H1 (cell line): ENCODE data around the gene CNOT6L. TPM values are rescaled to one million over a fixed set of nuclear protein-coding genes. Genes with fewer than 3 reads are reported as not detected.

ENCODE experiments used
- ASH2L ChIP-seq: fragments of 200-600, 300-600 bp; sonication (generic); IDR thresholded peaks from one replicate; pipeline ENCODE4 v1.7.1; 2017; ENCODE audit warnings: low read length
- ATF3 ChIP-seq: IDR thresholded peaks from 2 replicates; pipeline ENCODE4 v1.6.1; 2011; ENCODE audit warnings: low read depth, mild to moderate bottlenecking, low read length; ENCODE audit not compliant: insufficient read depth
- BACH1 ChIP-seq: IDR thresholded peaks from 2 replicates; pipeline ENCODE4 v1.6.1; 2012; ENCODE audit warnings: low read length, improper control_type of control experiment
- BRCA1 ChIP-seq: IDR thresholded peaks from 2 replicates; pipeline ENCODE4 v1.6.1; 2012; ENCODE audit warnings: low read depth, low read length, improper control_type of control experiment
- CBX8 ChIP-seq: fragments of 300-800, 300-1000 bp; sonication (generic); IDR thresholded peaks from 2 replicates; pipeline ENCODE4 v1.7.1; 2016; ENCODE audit warnings: low read depth, low read length, borderline replicate concordance
- EZH2 ChIP-seq: fragments of 200-600 bp; sonication (generic); IDR thresholded peaks from 2 replicates; pipeline ENCODE4 v1.7.1; 2012; ENCODE audit warnings: low read depth, mild to moderate bottlenecking, moderate library complexity, low read length, inconsistent platforms; ENCODE audit not compliant: severe bottlenecking
- JUN ChIP-seq: IDR thresholded peaks from 2 replicates; pipeline ENCODE4 v1.6.1; 2011; ENCODE audit warnings: low read depth, mild to moderate bottlenecking, improper control_type of control experiment, low read length
- NANOG ChIP-seq: IDR thresholded peaks from 2 replicates; pipeline ENCODE4 v1.6.1; 2011; ENCODE audit warnings: low read length, low read depth, mild to moderate bottlenecking, inconsistent platforms; ENCODE audit not compliant: insufficient read depth, poor library complexity, severe bottlenecking
- NRF1 ChIP-seq: IDR thresholded peaks from 2 replicates; pipeline ENCODE4 v1.6.1; 2011; ENCODE audit warnings: mild to moderate bottlenecking, low read depth, low read length, improper control_type of control experiment
- POLR2A ChIP-seq, 2 experiments: IDR thresholded peaks; 1 replicate in 1 of 2; 2 replicates in 1 of 2; pipeline ENCODE4 v1.6.1; 2011; ENCODE audit warnings: low read depth in 2 of 2, low read length in 2 of 2, mild to moderate bottlenecking in 2 of 2; ENCODE audit errors: control extremely low read depth in 1 of 2
- POLR2AphosphoS5 ChIP-seq: IDR thresholded peaks from 2 replicates; pipeline ENCODE4 v1.6.1; 2011; ENCODE audit warnings: low read depth, low read length
- POU5F1 ChIP-seq: IDR thresholded peaks from 2 replicates; pipeline ENCODE4 v1.6.1; 2011; ENCODE audit warnings: low read depth, mild to moderate bottlenecking, low read length, moderate library complexity
- SP4 ChIP-seq: IDR thresholded peaks from 2 replicates; pipeline ENCODE4 v1.6.1; 2012; ENCODE audit warnings: low read length, inconsistent platforms
- SUZ12 ChIP-seq: fragments of 200-600 bp; sonication (generic); IDR thresholded peaks from 2 replicates; pipeline ENCODE4 v1.6.1; 2012; ENCODE audit warnings: mild to moderate bottlenecking, inconsistent platforms, low read length, moderate library complexity, mixed read lengths
- TAF1 ChIP-seq: IDR thresholded peaks from 2 replicates; pipeline ENCODE4 v1.6.1; 2011; ENCODE audit warnings: mild to moderate bottlenecking, low read depth, low read length
- USF2 ChIP-seq: IDR thresholded peaks from 2 replicates; pipeline ENCODE4 v1.6.1; 2011; ENCODE audit warnings: low read length, improper control_type of control experiment
- polyA plus RNA-seq, 7 experiments: library from polyadenylated mRNA; depleted of rRNA in 3 of 7; stranded (reverse) in 5 of 7; unstranded in 2 of 7; fragments of >200 nt in 5 of 7; fragments of 200-250 nt in 2 of 7; gene quantifications; 1 replicate in 5 of 7; 2 replicates in 1 of 7; 4 replicates in 1 of 7; pipeline versions ENCODE4 v1.2.1 to v1.2.3, GENCODE V29; 2011 to 2013; ENCODE audit warnings: missing spikeins in 2 of 7, mixed read lengths in 2 of 7
- total RNA-seq: library from RNA; stranded (reverse); fragmentation: NEBNext Ultra II Directional; extraction: Animal tissue kit (Norgen Biotek cat#: 25700); gene quantifications from 2 replicates; pipeline ENCODE4 v1.2.1, GENCODE V29; 2021
- TF ChIP-seq, protein P1 (sequence below), 3 experiments: IDR thresholded peaks; 1 replicate in 2 of 3; 2 replicates in 1 of 3; pipeline versions ENCODE4 v1.5.1 to v1.6.1; 2011; ENCODE audit warnings: low read length in 3 of 3, mild to moderate bottlenecking in 3 of 3, inconsistent platforms in 2 of 3, low read depth in 1 of 3, moderate library complexity in 1 of 3; ENCODE audit not compliant: insufficient read depth in 1 of 3; ENCODE audit errors: control extremely low read depth in 1 of 3
- TF ChIP-seq, protein P2 (sequence below): IDR thresholded peaks from 2 replicates; pipeline ENCODE4 v1.6.1; 2012; ENCODE audit warnings: low read length, inconsistent platforms

Gene CNOT6L
- total and polyA plus RNA-seq, 2 of the 8 experiments (the other 6 are each of a cell fraction or from before 2014, with no cell fraction given) = 2.0 to 22.4 TPM

GRCh38 chr4:77862478-77863216 lies 43.5 kb upstream of the CNOT6L start, which contains the start of gene MRPL1 (continued):
- TF ChIP-seq, protein P1, sequence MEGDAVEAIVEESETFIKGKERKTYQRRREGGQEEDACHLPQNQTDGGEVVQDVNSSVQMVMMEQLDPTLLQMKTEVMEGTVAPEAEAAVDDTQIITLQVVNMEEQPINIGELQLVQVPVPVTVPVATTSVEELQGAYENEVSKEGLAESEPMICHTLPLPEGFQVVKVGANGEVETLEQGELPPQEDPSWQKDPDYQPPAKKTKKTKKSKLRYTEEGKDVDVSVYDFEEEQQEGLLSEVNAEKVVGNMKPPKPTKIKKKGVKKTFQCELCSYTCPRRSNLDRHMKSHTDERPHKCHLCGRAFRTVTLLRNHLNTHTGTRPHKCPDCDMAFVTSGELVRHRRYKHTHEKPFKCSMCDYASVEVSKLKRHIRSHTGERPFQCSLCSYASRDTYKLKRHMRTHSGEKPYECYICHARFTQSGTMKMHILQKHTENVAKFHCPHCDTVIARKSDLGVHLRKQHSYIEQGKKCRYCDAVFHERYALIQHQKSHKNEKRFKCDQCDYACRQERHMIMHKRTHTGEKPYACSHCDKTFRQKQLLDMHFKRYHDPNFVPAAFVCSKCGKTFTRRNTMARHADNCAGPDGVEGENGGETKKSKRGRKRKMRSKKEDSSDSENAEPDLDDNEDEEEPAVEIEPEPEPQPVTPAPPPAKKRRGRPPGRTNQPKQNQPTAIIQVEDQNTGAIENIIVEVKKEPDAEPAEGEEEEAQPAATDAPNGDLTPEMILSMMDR (IDR thresholded peaks at IDR 0.05; ENCODE audit: control extremely low read depth in 1 of 3, insufficient read depth in 1 of 3, low read depth in 1 of 3, low read length in 3 of 3) = peak in 1 of 3 experiments; percentile 13; a peak in 1 of 4 replicates
- TF ChIP-seq NANOG = no peak
- peak; percentile 96 for TF ChIP-seq ASH2L
- no peak for TF ChIP-seq JUN
- TF ChIP-seq SUZ12 = no peak
- no peak for TF ChIP-seq BACH1
- TF ChIP-seq, protein P2, sequence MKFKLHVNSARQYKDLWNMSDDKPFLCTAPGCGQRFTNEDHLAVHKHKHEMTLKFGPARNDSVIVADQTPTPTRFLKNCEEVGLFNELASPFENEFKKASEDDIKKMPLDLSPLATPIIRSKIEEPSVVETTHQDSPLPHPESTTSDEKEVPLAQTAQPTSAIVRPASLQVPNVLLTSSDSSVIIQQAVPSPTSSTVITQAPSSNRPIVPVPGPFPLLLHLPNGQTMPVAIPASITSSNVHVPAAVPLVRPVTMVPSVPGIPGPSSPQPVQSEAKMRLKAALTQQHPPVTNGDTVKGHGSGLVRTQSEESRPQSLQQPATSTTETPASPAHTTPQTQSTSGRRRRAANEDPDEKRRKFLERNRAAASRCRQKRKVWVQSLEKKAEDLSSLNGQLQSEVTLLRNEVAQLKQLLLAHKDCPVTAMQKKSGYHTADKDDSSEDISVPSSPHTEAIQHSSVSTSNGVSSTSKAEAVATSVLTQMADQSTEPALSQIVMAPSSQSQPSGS = peak; percentile 74; the same call in 1 of the 2 replicates
- TF ChIP-seq POU5F1 = no peak
- TF ChIP-seq EZH2 = no peak
- TF ChIP-seq POLR2A (IDR thresholded peaks at IDR 0.05; ENCODE audit: control extremely low read depth in 1 of 2, low read depth in 2 of 2, low read length in 2 of 2) = peak; percentile 95
- no peak for TF ChIP-seq USF2
- TF ChIP-seq CBX8 = no peak
- TF ChIP-seq NRF1 = no peak
- no peak for TF ChIP-seq SP4
- peak; percentile 100 for TF ChIP-seq TAF1
- TF ChIP-seq ATF3 = no peak
- TF ChIP-seq POLR2AphosphoS5 = peak; percentile 95
- no peak for TF ChIP-seq BRCA1
